Fibroblast of lung (primary cell): ENCODE measurements around the gene EIF1AY.

Source experiments
- CTCF ChIP-seq, 2 donors: IDR thresholded peaks in 1 of 2; conservative IDR thresholded peaks in 1 of 2; 1 replicate in 1 of 2; 2 replicates in 1 of 2; pipeline ENCODE4 v1.5.1; 2011 to 2012; ENCODE audit warnings: low read length in 2 of 2, control low read depth in 1 of 2, inconsistent platforms in 1 of 2, low read depth in 1 of 2, mild to moderate bottlenecking in 1 of 2
- EZH2 ChIP-seq: IDR thresholded peaks from 2 replicates; pipeline ENCODE4 v1.5.1; 2012; ENCODE audit warnings: low read length, control low read depth, mild to moderate bottlenecking; ENCODE audit errors: missing control alignments

GRCh38 chrY:20576506-20576905, 930 bp downstream of the EIF1AY start:
- TF ChIP-seq CTCF (conservative IDR thresholded peaks at IDR 0.05 in 1 of 2, IDR thresholded peaks at IDR 0.05 in 1 of 2; ENCODE audit: low read depth in 1 of 2, low read length in 2 of 2) (no peak), EZH2 (no peak)
